HCT116 (cell line): Measurements from ENCODE around the gene LRRC14B. TPM values are rescaled to one million over a fixed set of nuclear protein-coding genes. Genes with fewer than 3 reads are reported as not detected.

Experiments
- ATAC-seq: fragments of 200-7000 bp; cut with Tn5 transposase; 2 replicates; pipeline ENCODE4 v1.9.1; 2020; ENCODE audit warnings: mild to moderate bottlenecking, moderate library complexity
- BruUV-seq: library from RNA; stranded (reverse); fragments of 400-500 nt; replicated peaks from 2 replicates; lab custom pipeline; 2021; lab: Mats Ljungman, UMichigan
- CTCF ChIA-PET: fragments of 300-600 bp; sonication (Branson Sonifier 250); formaldehyde crosslinking; loops from one replicate; lab custom pipeline; 2021; ENCODE audit warnings: antibody characterized with exemption; lab: Charles Lee
- POLR2A ChIA-PET: fragments of 300-600, 350-600 bp; sonication (Branson Sonifier 250); formaldehyde crosslinking; loops from one replicate; lab custom pipeline; 2021; ENCODE audit warnings: antibody characterized with exemption; lab: Charles Lee
- RAD21 ChIA-PET, 2 experiments: fragments of 300-600 bp; sonication (Branson Sonifier 250); formaldehyde crosslinking; loops; one replicate each; lab custom pipeline; 2023; ENCODE audit warnings: low total read pairs in 2 of 2; ENCODE audit not compliant: uncharacterized antibody in 2 of 2, unreplicated experiment in 2 of 2, low non-redundant PET in 1 of 2; lab: Charles Lee
- DNase-seq: peaks from one replicate; pipeline ENCODE4 v3.0.0-alpha.2; 2010; ENCODE audit warnings: low read depth, low spot score
- H2AFZ ChIP-seq: fragments of 200-600 bp; shearing (Covaris generic), sonication (generic); 2 replicates; pipeline ENCODE4 v1.6.1; 2017; ENCODE audit warnings: low read depth, mixed run types, mixed read lengths, antibody characterized with exemption, low read length; ENCODE audit not compliant: poor library complexity, severe bottlenecking
- H3K27ac ChIP-seq: 2 replicates; pipeline ENCODE4 v1.5.1; 2012; ENCODE audit warnings: low read depth, low read length
- H3K27me3 ChIP-seq: fragments of 200-600 bp; sonication (generic); 2 replicates; pipeline ENCODE4 v1.6.1; 2016; ENCODE audit warnings: mixed run types, low read length, mixed read lengths; ENCODE audit not compliant: insufficient read depth
- H3K36me3 ChIP-seq, 2 experiments: fragments of 200-500 bp in 1 of 2; fragments of 200-600 bp in 1 of 2; sonication (Bioruptor generic) in 1 of 2; sonication (generic) in 1 of 2; 2 replicates each; pipeline versions ENCODE4 v1.5.1 to v1.6.1; 2014 to 2016; ENCODE audit warnings: low read length in 2 of 2, inconsistent platforms in 1 of 2, mixed read lengths in 1 of 2, mixed run types in 1 of 2; ENCODE audit not compliant: insufficient read depth in 2 of 2, control insufficient read depth in 1 of 2
- H3K4me1 ChIP-seq, 2 experiments: fragments of 200-600 bp in 1 of 2; sonication (generic) in 1 of 2; 2 replicates each; pipeline versions ENCODE4 v1.5.1 to v1.6.1; 2012 to 2017; ENCODE audit warnings: low read length in 2 of 2, inconsistent platforms in 1 of 2, mild to moderate bottlenecking in 1 of 2, mixed read lengths in 1 of 2, mixed run types in 1 of 2, moderate library complexity in 1 of 2; ENCODE audit not compliant: insufficient read depth in 2 of 2, control insufficient read depth in 1 of 2
- H3K4me2 ChIP-seq: fragments of 200-600 bp; sonication (generic); 2 replicates; pipeline ENCODE4 v1.6.1; 2017; ENCODE audit warnings: mixed run types, low read length, mixed read lengths
- H3K4me3 ChIP-seq, 2 experiments: fragments of 200-600 bp in 1 of 2; sonication (generic) in 1 of 2; replicated peaks in 1 of 2; 2 replicates each; pipeline ENCODE4 v1.5.1; 2011 to 2016; ENCODE audit warnings: low read length in 2 of 2, control low read depth in 1 of 2, low read depth in 1 of 2, mild to moderate bottlenecking in 1 of 2, mixed read lengths in 1 of 2, mixed run types in 1 of 2
- H3K79me2 ChIP-seq: fragments of 200-600 bp; sonication (generic); 2 replicates; pipeline ENCODE4 v1.6.1; 2017; ENCODE audit warnings: mild to moderate bottlenecking, mixed run types, low read length, moderate library complexity, mixed read lengths; ENCODE audit not compliant: insufficient read depth
- H3K9ac ChIP-seq: fragments of 200-600 bp; sonication (generic); 2 replicates; pipeline ENCODE4 v1.6.1; 2016; ENCODE audit warnings: low read length, mixed read lengths
- H3K9me2 ChIP-seq: fragments of 200-600 bp; sonication (generic), shearing (Covaris generic); 2 replicates; pipeline ENCODE4 v1.6.1; 2017; ENCODE audit warnings: mixed run types, mild to moderate bottlenecking, moderate library complexity; ENCODE audit not compliant: insufficient read depth
- H3K9me3 ChIP-seq, 2 experiments: fragments of 200-500 bp in 1 of 2; fragments of 200-600 bp in 1 of 2; sonication (Bioruptor generic) in 1 of 2; sonication (generic) in 1 of 2; 2 replicates each; pipeline ENCODE4 v1.6.1; 2014 to 2017; ENCODE audit warnings: low read length in 2 of 2, mixed read lengths in 2 of 2, inconsistent platforms in 1 of 2, low read depth in 1 of 2, mild to moderate bottlenecking in 1 of 2, mixed run types in 1 of 2, moderate library complexity in 1 of 2; ENCODE audit not compliant: control insufficient read depth in 1 of 2, insufficient read depth in 1 of 2
- H4K20me1 ChIP-seq: fragments of 200-600 bp; sonication (generic), shearing (Covaris generic); 2 replicates; pipeline ENCODE4 v1.6.1; 2017; ENCODE audit warnings: mixed run types, mild to moderate bottlenecking, moderate library complexity; ENCODE audit not compliant: insufficient read depth
- CEBPB ChIP-seq: IDR thresholded peaks from 2 replicates; pipeline ENCODE4 v1.6.1; 2012; ENCODE audit warnings: low read depth
- ELF1 ChIP-seq: IDR thresholded peaks from 2 replicates; pipeline ENCODE4 v1.6.1; 2012; ENCODE audit warnings: low read depth, borderline replicate concordance
- EZH2 ChIP-seq: fragments of 200-600 bp; sonication (generic); IDR thresholded peaks from 2 replicates; pipeline ENCODE4 v1.6.1; 2017; ENCODE audit warnings: antibody characterized with exemption, mixed run types
- POLR2A ChIP-seq: IDR thresholded peaks from 2 replicates; pipeline ENCODE4 v1.7.0; 2011; ENCODE audit warnings: borderline replicate concordance; ENCODE audit not compliant: insufficient read depth, insufficient read length; ENCODE audit errors: extremely low read depth
- POLR2AphosphoS5 ChIP-seq: IDR thresholded peaks from 2 replicates; pipeline ENCODE4 v1.6.1; 2011; ENCODE audit warnings: mild to moderate bottlenecking, low read depth, low read length, moderate library complexity
- TCF7L2 ChIP-seq: IDR thresholded peaks from 2 replicates; pipeline ENCODE4 v1.7.0; 2011; ENCODE audit warnings: borderline replicate concordance, inconsistent platforms; ENCODE audit not compliant: insufficient read depth, insufficient read length; ENCODE audit errors: extremely low read depth
- ZFX ChIP-seq: fragments of 450-650 bp; IDR thresholded peaks from 2 replicates; pipeline ENCODE4 v1.6.1; 2017
- ZNF274 ChIP-seq: fragments of 200-500 bp; sonication (Bioruptor generic); IDR thresholded peaks from 2 replicates; pipeline ENCODE4 v1.6.1; 2014; ENCODE audit warnings: mild to moderate bottlenecking, low read depth, low read length, inconsistent platforms
- intact Hi-C: fragments of 100-400 bp; cut with micrococcal nuclease; formaldehyde crosslinking; loops from 2 replicates; pipeline ENCODE4 v1.10.0; 2022
- total RNA-seq: library from RNA; stranded (reverse); gene quantifications from one replicate; pipeline ENCODE4 v1.2.1, GENCODE V29; 2021; ENCODE audit not compliant: unreplicated experiment
- TF ChIP-seq, protein P1 (sequence below): IDR thresholded peaks from 2 replicates; pipeline ENCODE4 v1.6.1; 2011; ENCODE audit warnings: mild to moderate bottlenecking, low read length, moderate library complexity; ENCODE audit not compliant: insufficient replicate concordance; ENCODE audit errors: extremely low read depth
- TF ChIP-seq, protein P2 (sequence below): IDR thresholded peaks from 2 replicates; pipeline ENCODE4 v1.6.1; 2012
- TF ChIP-seq, protein P3 (sequence below): IDR thresholded peaks from 2 replicates; pipeline ENCODE4 v1.6.1; 2012
- TF ChIP-seq, protein P4 (sequence below), 3 experiments: fragments of 200-600 bp in 1 of 3; sonication (generic) in 1 of 3; IDR thresholded peaks in 2 of 3; conservative IDR thresholded peaks in 1 of 3; 2 replicates each; pipeline ENCODE4 v1.5.1; 2012 to 2017; ENCODE audit warnings: low read depth in 2 of 3, low read length in 2 of 3, antibody characterized with exemption in 1 of 3, borderline replicate concordance in 1 of 3, control low read depth in 1 of 3, mild to moderate bottlenecking in 1 of 3, mixed read lengths in 1 of 3, mixed run types in 1 of 3, moderate library complexity in 1 of 3; ENCODE audit not compliant: insufficient read depth in 1 of 3

Gene LRRC14B
- total RNA-seq, 1 experiment from 2014 or later, result not detected

DNA sequence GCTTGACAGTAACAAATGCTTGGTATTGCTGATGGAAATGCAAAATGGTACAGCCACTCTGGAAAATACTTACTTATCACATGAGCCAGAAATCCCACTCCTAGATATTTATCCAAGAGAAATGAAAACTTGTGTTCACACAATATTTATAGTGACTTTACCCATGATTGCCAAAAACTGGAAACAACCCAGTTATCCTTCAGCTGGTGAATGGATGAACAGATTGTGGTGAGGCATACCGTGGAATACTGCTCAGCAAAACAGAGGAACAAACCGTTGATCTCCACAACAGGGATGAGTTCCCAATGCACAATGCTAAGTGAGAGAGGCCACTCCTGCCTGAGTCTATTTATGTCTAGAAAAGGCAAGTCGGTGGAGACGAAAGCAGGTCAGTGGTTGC, 40.5 kb upstream of the LRRC14B start:
- BruUV-seq, result no TSS peak
- Histone ChIP-seq H2AFZ (no peak overlapping the region), H3K9me3 (peaks cover 4 to 9% of the 10 kb centered on the region in 2 experiments; a peak in 2 of 4 replicates), H3K9ac (no peak overlapping the region), H3K79me2 (no peaks in the 10 kb centered on the region), H3K9me2 (no peaks in the 10 kb centered on the region), H3K36me3 (no peaks in the 10 kb centered on the region), H4K20me1 (no peaks in the 10 kb centered on the region), H3K4me2 (no peak overlapping the region), H3K4me1 (no peaks in the 10 kb centered on the region)
- DNase-seq (no peak), ATAC-seq (no peak)
- ChIA-PET RAD21 (no interaction called here), CTCF (no interaction called here)
- intact Hi-C loops, result no loop called here
- no peak for TF ChIP-seq POLR2AphosphoS5
- TF ChIP-seq ZFX, result no peak
- TF ChIP-seq, all 23 proteins: peak for 0
- H3K4me3 ChIP-seq, result no peak overlapping the region
- no peak overlapping the region for H3K27ac ChIP-seq
- no peaks in the 10 kb centered on the region for H3K27me3 ChIP-seq
- POLR2A ChIA-PET, result no interaction called here

DNA sequence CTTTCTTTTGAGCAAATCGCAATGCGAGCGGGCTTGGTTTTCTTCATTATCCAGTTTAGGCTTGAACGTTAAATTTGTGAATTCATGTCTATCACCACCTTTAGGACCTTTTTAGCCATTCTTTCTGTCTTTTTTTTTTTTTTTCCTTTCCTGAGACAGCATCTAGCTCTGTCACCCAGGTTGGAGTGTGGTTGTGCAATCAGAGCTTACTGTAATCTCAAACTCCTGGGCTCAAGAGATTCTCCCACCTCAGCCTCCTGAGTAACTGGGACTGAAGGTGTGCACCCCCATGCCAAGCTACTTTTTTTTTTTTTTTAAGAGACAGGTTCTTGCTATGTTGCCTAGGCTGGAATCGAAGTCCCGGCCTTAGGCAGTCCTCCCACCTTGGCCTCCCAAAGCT, 39.2 kb upstream of the LRRC14B start:
- Histone ChIP-seq H3K79me2 (no peaks in the 10 kb centered on the region), H4K20me1 (no peaks in the 10 kb centered on the region), H3K9me3 (peaks cover 4 to 9% of the 10 kb centered on the region in 2 experiments; a peak in 2 of 4 replicates), H3K9ac (no peak overlapping the region), H3K4me1 (no peaks in the 10 kb centered on the region), H3K9me2 (no peaks in the 10 kb centered on the region), H3K27me3 (no peaks in the 10 kb centered on the region), H3K27ac (no peak overlapping the region), H3K4me2 (no peak overlapping the region), H3K4me3 (no peak overlapping the region), H3K36me3 (no peaks in the 10 kb centered on the region), H2AFZ (no peak overlapping the region)
- RAD21 ChIA-PET, result no interaction called here
- no TSS peak for BruUV-seq
- DNase-seq (no peak), ATAC-seq (no peak)
- POLR2A ChIA-PET, result no interaction called here
- intact Hi-C loops, result no loop called here
- CTCF ChIA-PET, result no interaction called here
- TF ChIP-seq, protein P1, sequence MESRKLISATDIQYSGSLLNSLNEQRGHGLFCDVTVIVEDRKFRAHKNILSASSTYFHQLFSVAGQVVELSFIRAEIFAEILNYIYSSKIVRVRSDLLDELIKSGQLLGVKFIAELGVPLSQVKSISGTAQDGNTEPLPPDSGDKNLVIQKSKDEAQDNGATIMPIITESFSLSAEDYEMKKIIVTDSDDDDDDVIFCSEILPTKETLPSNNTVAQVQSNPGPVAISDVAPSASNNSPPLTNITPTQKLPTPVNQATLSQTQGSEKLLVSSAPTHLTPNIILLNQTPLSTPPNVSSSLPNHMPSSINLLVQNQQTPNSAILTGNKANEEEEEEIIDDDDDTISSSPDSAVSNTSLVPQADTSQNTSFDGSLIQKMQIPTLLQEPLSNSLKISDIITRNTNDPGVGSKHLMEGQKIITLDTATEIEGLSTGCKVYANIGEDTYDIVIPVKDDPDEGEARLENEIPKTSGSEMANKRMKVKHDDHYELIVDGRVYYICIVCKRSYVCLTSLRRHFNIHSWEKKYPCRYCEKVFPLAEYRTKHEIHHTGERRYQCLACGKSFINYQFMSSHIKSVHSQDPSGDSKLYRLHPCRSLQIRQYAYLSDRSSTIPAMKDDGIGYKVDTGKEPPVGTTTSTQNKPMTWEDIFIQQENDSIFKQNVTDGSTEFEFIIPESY, result no peak
- TF ChIP-seq, protein P2, sequence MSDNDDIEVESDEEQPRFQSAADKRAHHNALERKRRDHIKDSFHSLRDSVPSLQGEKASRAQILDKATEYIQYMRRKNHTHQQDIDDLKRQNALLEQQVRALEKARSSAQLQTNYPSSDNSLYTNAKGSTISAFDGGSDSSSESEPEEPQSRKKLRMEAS, result no peak
- TF ChIP-seq TCF7L2 (no peak), POLR2A (no peak), EZH2 (no peak), POLR2AphosphoS5 (no peak), CEBPB (no peak), ZNF274 (no peak), ELF1 (no peak)
- TF ChIP-seq, protein P3, sequence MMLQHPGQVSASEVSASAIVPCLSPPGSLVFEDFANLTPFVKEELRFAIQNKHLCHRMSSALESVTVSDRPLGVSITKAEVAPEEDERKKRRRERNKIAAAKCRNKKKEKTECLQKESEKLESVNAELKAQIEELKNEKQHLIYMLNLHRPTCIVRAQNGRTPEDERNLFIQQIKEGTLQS, result no peak
- TF ChIP-seq, protein P4, sequence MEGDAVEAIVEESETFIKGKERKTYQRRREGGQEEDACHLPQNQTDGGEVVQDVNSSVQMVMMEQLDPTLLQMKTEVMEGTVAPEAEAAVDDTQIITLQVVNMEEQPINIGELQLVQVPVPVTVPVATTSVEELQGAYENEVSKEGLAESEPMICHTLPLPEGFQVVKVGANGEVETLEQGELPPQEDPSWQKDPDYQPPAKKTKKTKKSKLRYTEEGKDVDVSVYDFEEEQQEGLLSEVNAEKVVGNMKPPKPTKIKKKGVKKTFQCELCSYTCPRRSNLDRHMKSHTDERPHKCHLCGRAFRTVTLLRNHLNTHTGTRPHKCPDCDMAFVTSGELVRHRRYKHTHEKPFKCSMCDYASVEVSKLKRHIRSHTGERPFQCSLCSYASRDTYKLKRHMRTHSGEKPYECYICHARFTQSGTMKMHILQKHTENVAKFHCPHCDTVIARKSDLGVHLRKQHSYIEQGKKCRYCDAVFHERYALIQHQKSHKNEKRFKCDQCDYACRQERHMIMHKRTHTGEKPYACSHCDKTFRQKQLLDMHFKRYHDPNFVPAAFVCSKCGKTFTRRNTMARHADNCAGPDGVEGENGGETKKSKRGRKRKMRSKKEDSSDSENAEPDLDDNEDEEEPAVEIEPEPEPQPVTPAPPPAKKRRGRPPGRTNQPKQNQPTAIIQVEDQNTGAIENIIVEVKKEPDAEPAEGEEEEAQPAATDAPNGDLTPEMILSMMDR (IDR thresholded peaks at IDR 0.05 in 2 of 3, conservative IDR thresholded peaks at IDR 0.05 in 1 of 3; ENCODE audit: borderline replicate concordance in 1 of 3, insufficient read depth in 1 of 3, low read depth in 2 of 3, low read length in 2 of 3), result no peak
